Measurements from ENCODE around the gene GPD1L.

The GPD1L gene

DNA sequence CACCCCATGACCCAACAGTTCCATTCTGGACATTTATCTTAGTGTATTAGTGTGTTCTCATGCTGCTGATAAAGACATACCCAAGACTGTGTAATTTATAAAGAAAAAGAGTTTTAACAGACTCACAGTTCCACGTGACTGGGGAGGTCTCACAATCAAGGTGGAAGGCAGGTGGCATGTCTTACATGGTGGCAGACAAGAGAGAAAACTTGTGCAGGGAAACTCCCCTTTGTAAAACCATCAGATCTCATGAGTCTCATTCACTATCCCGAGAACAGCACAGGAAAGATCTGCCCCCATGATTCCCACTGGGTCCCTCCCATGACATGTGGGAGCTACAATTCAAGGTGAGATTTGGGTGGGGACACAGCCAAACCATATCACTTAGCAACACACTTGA is 21.6 kb upstream of the GPD1L start:
- no peak for DNase-seq
- H3K4me3 Mint-ChIP-seq = no peak overlapping the region
- H3K36me3 Mint-ChIP-seq (ENCODE audit: low read depth) = peaks cover 7% of the 10 kb centered on the region
- no peak overlapping the region for H3K27ac Mint-ChIP-seq
- H3K27me3 Mint-ChIP-seq (ENCODE audit: low read depth, poor library complexity) = peaks cover 4% of the 10 kb centered on the region
- H3K9me3 Mint-ChIP-seq = peaks cover 42% of the 10 kb centered on the region
- H3K4me1 Mint-ChIP-seq = peaks cover 24% of the 10 kb centered on the region
- TF ChIP-seq, protein P1, sequence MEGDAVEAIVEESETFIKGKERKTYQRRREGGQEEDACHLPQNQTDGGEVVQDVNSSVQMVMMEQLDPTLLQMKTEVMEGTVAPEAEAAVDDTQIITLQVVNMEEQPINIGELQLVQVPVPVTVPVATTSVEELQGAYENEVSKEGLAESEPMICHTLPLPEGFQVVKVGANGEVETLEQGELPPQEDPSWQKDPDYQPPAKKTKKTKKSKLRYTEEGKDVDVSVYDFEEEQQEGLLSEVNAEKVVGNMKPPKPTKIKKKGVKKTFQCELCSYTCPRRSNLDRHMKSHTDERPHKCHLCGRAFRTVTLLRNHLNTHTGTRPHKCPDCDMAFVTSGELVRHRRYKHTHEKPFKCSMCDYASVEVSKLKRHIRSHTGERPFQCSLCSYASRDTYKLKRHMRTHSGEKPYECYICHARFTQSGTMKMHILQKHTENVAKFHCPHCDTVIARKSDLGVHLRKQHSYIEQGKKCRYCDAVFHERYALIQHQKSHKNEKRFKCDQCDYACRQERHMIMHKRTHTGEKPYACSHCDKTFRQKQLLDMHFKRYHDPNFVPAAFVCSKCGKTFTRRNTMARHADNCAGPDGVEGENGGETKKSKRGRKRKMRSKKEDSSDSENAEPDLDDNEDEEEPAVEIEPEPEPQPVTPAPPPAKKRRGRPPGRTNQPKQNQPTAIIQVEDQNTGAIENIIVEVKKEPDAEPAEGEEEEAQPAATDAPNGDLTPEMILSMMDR (IDR thresholded peaks at IDR 0.05) = no peak

DNA sequence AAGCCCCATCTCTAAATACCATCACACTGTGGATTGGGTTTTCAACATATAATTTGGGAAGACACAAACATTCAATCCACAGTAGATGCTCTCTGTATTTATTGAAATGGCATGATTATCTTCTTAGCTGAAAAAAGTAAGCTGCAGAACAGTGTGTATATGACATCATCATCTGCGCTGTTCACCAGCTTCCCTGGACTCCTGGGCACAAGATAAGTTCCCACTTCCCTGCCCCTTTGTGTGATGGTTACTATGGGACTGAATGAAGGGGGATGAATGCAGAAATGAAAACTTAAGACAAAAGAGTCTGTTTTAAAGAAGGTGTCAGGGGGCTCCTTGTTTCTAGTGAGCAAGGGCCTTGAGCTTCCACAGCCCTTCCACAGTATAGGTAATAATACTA is 20.0 kb upstream of the GPD1L start:
- TF ChIP-seq, protein P1 (IDR thresholded peaks at IDR 0.05) = no peak
- no peak for DNase-seq
- peaks cover 7% of the 10 kb centered on the region for H3K36me3 Mint-ChIP-seq (ENCODE audit: low read depth)
- peaks cover 35% of the 10 kb centered on the region for H3K9me3 Mint-ChIP-seq
- peaks cover 10% of the 10 kb centered on the region for H3K27me3 Mint-ChIP-seq (ENCODE audit: low read depth, poor library complexity)
- peaks cover 15% of the 10 kb centered on the region for H3K4me1 Mint-ChIP-seq
- no peak overlapping the region for H3K4me3 Mint-ChIP-seq
- no peak overlapping the region for H3K27ac Mint-ChIP-seq

DNA sequence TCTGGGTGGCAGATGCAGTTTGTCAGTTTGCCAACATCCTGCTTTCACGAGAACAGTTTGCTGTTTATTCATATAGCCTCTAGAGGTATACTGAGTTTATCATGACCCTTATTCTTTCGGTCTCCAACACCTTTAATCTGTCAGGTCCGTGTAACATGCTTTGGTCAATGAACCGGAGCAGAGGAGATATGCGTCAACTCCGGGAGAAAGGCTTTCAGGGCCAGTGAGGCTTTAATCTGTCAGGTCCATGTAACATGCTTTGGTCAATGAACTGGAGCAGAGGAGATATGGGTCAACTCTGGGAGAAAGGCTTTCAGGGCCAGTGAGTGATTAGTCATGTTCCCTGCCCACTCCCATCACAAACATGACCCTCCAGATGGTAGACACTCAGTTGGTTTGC is 16.9 kb upstream of the GPD1L start:
- no peak overlapping the region for H3K4me3 Mint-ChIP-seq
- H3K9me3 Mint-ChIP-seq = peaks cover 40% of the 10 kb centered on the region
- TF ChIP-seq, protein P1 (IDR thresholded peaks at IDR 0.05) = no peak
- H3K4me1 Mint-ChIP-seq = no peaks in the 10 kb centered on the region
- H3K27me3 Mint-ChIP-seq (ENCODE audit: low read depth, poor library complexity) = peaks cover 7% of the 10 kb centered on the region
- DNase-seq = no peak
- H3K27ac Mint-ChIP-seq = no peak overlapping the region
- H3K36me3 Mint-ChIP-seq (ENCODE audit: low read depth) = peaks cover 7% of the 10 kb centered on the region

GRCh38 chr3:32093204-32093603 is 13.2 kb upstream of the GPD1L start:
- Mint-ChIP-seq H3K9me3 (peaks cover 27% of the 10 kb centered on the region), H3K27me3 (ENCODE audit: low read depth, poor library complexity) (peaks cover 23% of the 10 kb centered on the region), H3K4me1 (no peaks in the 10 kb centered on the region), H3K36me3 (ENCODE audit: low read depth) (peaks cover 7% of the 10 kb centered on the region), H3K27ac (peak overlapping the region; percentile 9), H3K4me3 (no peak overlapping the region)
- TF ChIP-seq, protein P1 (IDR thresholded peaks at IDR 0.05) = no peak
- no peak for DNase-seq

DNA sequence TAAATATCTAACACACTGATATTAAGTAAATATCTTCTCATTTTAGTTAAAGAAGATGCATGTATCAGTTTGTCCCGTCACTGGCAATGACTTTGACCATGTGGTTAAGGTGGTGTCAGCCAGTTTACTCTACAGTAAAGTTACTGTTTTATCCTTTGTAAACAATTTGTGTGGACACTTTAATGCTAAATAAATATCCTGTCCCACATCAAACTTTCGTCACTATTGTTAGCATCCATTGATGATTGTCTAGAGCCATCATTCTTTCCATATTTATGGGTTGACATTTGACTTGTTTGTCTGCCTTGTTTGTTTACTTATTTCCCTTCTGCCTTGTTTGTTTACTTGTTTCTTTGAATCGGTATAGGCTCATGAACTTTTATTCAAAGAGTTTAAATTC is 11.0 kb upstream of the GPD1L start:
- H3K27me3 Mint-ChIP-seq (ENCODE audit: low read depth, poor library complexity) = peaks cover 26% of the 10 kb centered on the region
- no peak overlapping the region for H3K4me3 Mint-ChIP-seq
- TF ChIP-seq, protein P1 (IDR thresholded peaks at IDR 0.05) = no peak
- no peak for DNase-seq
- H3K4me1 Mint-ChIP-seq = no peaks in the 10 kb centered on the region
- H3K27ac Mint-ChIP-seq = no peak overlapping the region
- H3K36me3 Mint-ChIP-seq (ENCODE audit: low read depth) = no peaks in the 10 kb centered on the region
- peaks cover 19% of the 10 kb centered on the region for H3K9me3 Mint-ChIP-seq

DNA sequence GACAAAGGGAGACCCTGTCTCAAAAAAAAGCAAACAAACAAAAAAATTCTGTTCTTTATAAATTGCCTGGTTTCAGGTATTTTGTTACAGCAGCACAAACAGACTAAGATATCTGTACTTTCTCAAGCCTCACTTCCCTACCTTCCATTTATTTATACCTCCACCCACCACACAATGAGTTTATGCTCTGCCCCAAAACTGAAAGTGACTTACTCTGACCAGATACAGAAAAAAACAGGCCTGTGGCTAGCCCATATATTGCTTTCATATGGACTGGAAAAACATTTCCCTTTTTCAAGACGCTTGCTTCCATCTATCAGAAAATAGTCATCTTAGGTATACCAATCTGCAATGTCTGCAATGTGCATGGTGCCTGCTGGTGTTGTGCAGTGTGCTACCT is 8.7 kb upstream of the GPD1L start:
- TF ChIP-seq, protein P1 (IDR thresholded peaks at IDR 0.05) = no peak

More for the DNA sequence above, 8.7 kb upstream of the GPD1L start:
- Mint-ChIP-seq H3K36me3 (ENCODE audit: low read depth) (peaks cover 8% of the 10 kb centered on the region), H3K4me3 (no peak overlapping the region), H3K27me3 (ENCODE audit: low read depth, poor library complexity) (peaks cover 20% of the 10 kb centered on the region), H3K27ac (no peak overlapping the region), H3K9me3 (peaks cover 35% of the 10 kb centered on the region), H3K4me1 (no peaks in the 10 kb centered on the region)
- no peak for DNase-seq

All from nephron progenitor cell (in vitro differentiated cells).